HepG2 (cell line): ENCODE data around the gene KIF3A.

Source experiments
- POLR2A ChIP-seq, 2 experiments: IDR thresholded peaks; 2 replicates each; pipeline ENCODE4 v1.6.1; 2011; ENCODE audit warnings: low read depth in 2 of 2, low read length in 2 of 2, mild to moderate bottlenecking in 1 of 2, moderate library complexity in 1 of 2; ENCODE audit not compliant: insufficient read depth in 1 of 2
- POLR2AphosphoS5 ChIP-seq: IDR thresholded peaks from 2 replicates; pipeline ENCODE4 v1.6.1; 2012; ENCODE audit warnings: low read depth, low read length
- SP1 ChIP-seq, 2 experiments: fragments of 450-650 bp in 1 of 2; sonication (generic) in 1 of 2; formaldehyde crosslinking in 1 of 2; IDR thresholded peaks; 2 replicates each; pipeline versions ENCODE4 v1.4.0 to v1.6.1; 2016 to 2020; ENCODE audit warnings: missing genetic modification reagents in 1 of 2
- ZNF512 ChIP-seq: sonication (generic); formaldehyde crosslinking; IDR thresholded peaks from 2 replicates; pipeline ENCODE4 v1.4.0; 2020; ENCODE audit warnings: mild to moderate bottlenecking, missing genetic modification reagents

GRCh38 chr5:132749506-132749905 lies 12.2 kb upstream of the KIF3A start:
- TF ChIP-seq POLR2A (IDR thresholded peaks at IDR 0.05; ENCODE audit: insufficient read depth in 1 of 2, low read depth in 2 of 2, low read length in 2 of 2) = no peak
- TF ChIP-seq SP1 (IDR thresholded peaks at IDR 0.05) = no peak
- TF ChIP-seq SP1 (CRISPR knock-in tag; IDR thresholded peaks at IDR 0.05) = no peak
- TF ChIP-seq POLR2AphosphoS5 = no peak
- TF ChIP-seq ZNF512 (CRISPR knock-in tag) = no peak
